CD4-positive, alpha-beta T cell treated with Interleukin-17A for 1 hour (primary cell): ENCODE measurements around the gene RNASEH2A.
"Not testable (repeated sequence)": the region's sequence is repeated elsewhere in the genome, so short reads cannot be mapped to it uniquely, and the experiment has no call there.

ENCODE experiments used
- DNase-seq: peaks from one replicate; pipeline ENCODE4 v3.0.0-alpha.2; 2020

Gene RNASEH2A

DNA sequence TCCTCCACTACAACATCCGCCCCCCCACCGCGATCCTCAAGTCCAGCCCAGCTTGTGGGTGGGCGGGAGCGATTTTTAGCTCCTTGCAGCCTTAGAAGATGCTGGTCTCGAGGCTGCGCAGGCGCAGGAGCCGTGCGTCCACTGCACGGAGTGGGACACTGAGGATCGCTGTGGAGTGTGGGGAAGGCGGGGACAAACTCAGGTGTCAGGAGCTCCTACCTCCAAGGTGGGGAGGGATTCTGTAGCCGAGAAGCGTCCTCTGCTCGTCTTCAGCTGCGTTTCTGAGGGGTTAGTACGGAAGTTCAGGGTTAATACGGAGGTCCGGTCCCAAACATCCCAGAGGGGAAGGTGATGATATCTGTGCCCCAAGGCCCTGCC is 28.2 kb downstream of the RNASEH2A start, which contains the start of gene RTBDN:
TSS of gene RTBDN (minus strand) at position 14 of the 378 bp plus-strand sequence. CDS start 4,600 bp downstream, outside the sequence.
- no peak for DNase-seq

DNA sequence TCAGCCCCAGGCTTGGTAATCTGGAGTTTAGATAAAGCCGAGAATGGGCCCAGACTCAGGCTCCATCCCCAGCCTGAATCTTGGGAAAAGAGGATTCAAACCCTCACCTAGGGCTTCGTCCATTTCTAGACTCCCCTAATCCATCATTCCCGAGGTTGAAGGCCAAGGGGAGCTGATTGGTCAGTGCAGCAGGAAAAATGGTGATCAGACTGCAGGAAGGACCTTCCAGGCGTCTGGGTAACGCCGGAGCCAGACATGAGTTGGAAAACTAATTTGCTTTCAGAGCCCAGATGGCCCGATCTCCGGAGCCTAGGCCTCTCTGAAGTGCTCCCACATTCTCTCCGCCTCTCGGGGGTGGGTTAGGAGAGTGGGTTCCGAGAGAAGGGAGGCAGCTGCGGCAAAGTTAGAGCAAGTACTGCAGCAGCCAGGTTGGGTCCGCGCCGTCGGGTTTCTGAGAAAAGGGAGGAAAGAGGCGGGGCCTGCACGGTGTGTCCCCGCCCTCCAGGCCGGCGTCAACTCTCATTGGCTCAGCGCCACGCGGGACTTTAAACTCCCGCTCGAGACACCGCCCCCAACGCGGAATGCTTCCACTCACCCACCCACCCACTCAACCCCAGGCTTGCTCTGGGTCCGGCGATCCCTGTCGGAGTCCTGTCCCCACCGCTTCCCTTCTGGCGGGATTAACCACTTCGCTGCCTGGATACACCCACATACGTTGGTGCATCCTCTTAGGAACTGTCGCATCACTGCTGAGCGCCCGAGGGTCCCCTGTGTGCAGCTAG is 28.8 kb downstream of the RNASEH2A start:
- DNase-seq = no peak

DNA sequence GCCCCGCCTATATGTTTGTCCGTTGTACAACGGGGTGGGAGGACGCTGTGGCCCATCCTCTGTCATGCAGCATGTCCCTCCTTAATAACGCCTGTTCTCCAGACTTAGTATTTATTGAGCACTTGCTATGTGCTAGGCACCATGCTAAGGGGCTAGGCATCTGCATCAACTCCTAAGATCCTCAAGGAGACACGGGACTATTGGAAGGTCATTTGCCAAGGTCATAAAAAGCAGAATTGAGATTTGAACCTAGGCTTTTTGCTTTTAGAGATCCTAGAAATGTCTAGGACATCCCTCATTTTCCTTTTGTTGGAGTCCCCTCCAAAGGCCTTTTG is 30.1 kb downstream of the RNASEH2A start:
- DNase-seq = no peak

DNA sequence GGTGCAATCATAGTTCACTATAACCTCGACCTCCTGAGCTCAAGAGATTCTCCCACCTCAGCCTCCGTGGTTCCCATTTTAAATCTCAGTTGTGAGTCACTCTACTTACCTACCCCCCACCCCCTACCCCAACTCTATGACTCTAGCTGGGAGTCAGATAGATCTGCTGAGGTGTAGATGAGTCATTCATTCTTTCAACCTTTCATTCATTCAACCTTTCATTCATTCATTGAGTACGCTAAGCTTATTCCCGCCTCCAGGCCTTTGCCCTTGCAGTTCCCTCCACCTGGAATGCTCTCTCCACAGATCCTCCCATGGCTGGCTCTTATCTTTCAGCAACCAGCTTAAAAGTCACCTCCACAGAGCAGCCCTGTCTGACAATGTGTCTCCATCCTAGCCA is 30.8 kb downstream of the RNASEH2A start:
- no peak for DNase-seq

DNA sequence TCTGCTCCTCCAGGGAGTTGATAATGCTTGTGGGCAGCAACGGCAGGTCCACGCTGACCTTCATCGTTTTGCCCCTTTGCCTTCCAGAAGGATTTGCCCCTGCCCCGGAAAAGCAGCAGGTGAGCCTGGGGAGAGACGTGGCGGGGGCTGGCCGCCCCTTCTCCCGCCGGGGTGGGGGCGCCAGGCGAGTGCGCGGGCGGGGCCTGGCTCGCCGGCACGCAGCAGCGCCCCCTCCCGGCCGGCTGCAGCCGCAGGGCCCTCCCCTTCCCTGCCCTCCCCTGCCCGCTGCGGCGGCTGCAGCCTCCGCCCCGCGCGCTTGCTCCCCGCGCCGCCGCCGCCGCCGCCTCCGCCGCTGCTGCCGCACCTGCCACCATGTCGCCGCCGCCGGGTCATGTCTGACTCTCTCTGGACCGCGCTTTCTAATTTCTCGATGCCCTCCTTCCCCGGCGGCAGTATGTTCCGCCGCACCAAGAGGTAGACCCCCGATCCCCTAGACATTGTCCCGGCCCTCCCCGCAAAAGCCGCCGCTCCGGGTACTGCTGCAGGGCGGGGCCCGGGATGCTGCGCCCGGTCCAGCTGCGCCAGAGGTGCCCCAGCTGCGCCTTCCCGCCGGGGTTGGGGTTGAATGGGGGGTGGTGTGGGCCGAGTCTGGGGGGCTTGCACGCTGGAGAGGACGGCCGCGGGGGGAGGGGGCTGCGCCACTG is 31.9 kb downstream of the RNASEH2A start, which contains the start of gene MAST1:
TSS of gene MAST1 (plus strand) at position 334 of the 704 bp plus-strand sequence. CDS start at position 392, 58 bp downstream.
- peak; percentile 40 for DNase-seq

DNA sequence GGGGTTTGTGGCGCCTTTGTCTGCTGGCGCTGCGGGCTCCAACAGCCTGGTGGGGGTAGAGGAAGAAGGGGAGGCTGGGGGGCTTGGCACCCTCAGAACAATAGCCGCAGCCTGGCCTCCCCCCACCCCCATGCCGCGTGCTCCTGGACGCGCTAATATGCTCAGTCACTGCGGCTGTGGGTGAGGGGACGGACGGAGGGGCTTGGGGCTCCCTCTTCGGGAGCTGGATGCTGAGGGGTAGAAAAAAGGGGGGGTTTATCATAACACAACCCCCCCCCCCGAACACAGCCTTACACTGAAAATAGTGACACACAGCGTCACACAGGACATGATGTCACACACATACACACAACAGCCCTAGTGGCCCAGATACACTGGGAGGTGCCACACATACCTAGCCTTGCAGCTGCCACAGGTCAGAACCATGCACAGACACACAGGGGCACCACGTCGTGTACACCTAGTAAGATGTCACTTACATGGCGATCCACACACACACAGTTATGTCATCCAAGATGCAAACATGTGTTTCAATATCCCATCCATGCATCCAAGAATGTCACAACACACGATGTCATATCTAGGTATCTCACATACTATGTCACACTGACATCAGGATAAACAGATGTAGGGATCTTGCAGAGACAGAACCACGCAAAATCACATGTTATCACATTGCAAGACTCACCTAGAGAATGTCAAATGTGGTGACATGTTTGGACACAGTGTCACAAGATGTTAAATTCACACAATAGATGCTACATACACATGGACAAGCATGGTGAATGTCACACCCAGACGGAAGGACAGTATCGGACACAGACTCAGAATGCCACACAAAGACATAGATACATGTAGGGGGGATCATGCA is 32.7 kb downstream of the RNASEH2A start:
- DNase-seq = peak; percentile 44

DNA sequence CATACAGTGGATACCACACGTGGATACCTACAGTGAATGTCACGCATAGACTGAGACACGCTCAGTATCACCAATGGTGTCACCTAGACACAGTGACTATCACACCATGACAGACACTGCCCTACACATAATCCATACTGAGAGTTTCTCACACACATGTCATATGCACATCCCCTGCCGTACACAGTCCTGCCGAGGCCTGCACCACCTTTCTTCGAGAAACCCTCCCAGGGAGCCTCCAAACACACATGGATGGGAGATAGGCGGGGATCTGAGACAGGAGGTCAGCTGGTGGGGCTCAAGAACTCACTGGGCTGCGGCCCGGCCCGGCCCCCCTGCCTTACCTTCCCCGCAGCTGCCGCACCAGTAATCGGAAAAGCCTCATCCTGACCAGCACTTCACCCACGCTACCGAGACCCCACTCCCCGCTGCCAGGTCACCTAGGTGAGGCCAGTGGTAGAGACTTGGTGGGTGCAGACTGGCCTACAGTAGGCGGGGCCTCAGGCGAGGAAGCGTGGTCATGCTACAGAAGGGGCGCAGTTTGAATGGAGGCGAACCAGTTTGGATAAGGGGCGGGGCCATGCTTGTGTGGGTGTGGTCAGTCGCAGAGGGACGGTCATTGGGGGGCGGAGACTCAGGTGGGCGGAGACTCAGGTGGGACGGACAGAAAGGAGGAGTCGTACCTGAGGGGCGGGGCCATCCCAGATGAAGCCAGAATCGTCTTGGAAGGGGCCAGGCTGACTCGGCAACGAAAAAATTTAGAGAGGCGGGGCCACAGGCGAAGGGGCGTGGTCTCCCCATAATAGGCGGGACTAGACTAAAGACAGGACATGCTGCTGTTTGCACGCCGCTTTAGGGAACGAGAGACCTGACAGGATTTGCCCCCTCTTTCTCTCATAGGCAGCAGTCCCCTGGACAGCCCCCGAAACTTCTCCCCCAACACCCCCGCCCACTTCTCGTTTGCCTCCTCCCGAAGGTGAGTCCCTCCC is 34.0 kb downstream of the RNASEH2A start:
- peak; percentile 38 for DNase-seq

DNA sequence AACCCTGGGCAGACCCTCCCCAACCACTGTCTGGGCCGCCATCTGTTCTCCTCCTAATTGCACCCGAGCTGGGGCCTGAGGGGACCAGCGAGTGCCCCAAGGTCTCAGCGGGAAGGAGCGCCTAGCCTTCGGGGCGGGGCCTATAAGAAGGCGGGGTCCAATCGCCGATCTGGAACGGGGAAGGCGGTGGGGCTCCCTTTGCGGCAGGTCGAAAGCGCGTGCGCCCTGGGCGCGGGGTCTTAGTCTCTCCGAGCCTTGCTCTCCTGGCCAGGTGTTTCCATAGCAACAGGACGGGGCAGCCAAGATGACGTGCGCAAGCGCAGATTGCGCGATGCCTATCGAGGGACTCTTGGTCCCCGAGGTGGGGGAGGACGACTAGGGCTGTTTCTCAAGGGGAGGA is 34.7 kb downstream of the RNASEH2A start:
- DNase-seq = no peak

DNA sequence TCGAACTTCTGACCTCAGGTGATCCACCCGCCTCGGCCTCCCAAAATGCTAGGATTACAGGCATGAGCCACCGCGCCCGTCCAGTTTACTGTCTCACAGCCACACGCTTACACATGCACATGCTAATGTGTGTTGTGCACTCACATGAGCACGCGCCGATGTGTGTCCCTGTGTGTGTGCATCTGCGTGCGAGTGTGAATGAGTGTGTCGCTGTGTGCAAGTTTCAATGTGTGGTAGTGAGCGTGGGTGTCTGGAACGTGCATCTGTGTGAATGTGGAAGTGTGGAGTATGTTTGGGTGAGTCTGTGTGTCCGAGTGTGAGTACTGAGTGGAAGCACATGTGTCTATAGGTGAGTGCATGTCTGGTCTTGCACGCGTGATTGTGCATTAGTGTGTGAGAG is 36.1 kb downstream of the RNASEH2A start:
- no peak for DNase-seq

DNA sequence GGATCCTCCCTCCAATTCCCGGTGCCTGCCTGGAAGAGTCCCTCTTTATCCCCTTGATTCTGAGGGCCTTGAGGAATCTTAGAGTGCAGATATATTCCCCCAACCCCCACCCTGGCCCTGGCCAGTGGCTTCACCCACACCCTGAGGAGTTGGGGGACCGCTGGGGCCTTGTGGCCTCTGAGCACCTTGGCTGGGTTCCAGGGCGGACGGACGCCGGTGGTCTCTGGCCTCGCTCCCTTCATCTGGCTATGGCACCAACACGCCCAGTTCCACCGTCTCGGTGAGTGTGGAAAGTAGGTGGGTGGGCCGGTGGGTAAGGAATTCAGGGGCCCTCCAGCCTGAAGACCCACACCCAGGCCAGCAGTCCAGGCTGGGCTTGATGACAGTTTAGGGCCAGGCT is 36.9 kb downstream of the RNASEH2A start:
- no peak for DNase-seq

DNA sequence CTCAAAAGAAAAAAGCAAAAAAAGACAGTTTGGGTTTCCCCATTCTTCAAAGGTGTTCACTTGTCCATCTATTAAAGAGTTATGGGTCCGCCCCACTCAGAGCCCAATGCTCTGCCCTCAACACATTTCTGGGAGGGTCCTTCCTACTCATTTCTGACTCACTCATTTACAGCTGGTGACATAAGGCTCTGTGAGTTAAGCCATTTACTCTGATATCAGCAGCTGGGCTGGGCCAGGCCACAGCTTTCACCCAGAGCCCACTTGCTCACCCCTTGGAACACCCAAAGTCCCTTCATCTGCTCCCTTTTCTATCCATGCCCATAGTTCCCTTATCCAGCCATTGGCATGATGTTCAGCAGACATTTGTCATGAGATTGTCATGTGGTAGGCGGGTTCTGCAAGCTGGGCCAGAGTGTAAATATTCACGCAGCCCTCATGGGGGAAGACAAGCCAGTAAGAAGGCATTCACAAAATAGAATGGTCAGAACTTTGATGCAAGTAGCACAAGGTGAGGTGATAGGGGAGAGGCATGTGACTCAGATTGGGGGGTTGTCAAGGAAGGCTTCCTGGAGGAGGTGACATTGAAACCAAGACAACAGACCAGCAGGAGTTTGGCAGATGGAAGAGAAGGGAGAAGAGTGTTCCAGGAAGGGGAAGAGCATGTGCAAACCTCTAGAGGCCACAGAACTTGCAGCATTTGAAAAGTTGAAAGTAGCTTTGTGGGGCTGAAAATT is 37.8 kb downstream of the RNASEH2A start:
- DNase-seq = no peak

DNA sequence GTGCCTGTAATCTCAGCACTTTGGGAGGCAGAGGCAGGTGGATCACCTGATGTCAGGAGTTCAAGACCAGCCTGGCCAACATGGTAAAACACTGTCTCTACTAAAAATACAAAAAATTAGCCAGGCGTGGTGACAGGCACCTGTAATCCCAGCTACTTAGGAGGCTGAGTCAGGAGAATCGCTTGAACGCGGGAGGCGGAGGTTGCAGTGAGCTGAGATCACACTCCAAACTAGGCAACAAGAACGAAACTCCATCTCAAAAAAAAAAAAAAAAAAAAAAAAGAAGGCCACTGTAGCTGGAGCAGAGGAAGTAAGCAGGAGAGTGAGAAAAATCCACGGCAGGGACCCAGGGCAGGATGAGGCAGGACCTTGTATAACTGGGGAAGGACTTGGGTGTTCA is 40.2 kb downstream of the RNASEH2A start:
- DNase-seq = not testable (repeated sequence)

DNA sequence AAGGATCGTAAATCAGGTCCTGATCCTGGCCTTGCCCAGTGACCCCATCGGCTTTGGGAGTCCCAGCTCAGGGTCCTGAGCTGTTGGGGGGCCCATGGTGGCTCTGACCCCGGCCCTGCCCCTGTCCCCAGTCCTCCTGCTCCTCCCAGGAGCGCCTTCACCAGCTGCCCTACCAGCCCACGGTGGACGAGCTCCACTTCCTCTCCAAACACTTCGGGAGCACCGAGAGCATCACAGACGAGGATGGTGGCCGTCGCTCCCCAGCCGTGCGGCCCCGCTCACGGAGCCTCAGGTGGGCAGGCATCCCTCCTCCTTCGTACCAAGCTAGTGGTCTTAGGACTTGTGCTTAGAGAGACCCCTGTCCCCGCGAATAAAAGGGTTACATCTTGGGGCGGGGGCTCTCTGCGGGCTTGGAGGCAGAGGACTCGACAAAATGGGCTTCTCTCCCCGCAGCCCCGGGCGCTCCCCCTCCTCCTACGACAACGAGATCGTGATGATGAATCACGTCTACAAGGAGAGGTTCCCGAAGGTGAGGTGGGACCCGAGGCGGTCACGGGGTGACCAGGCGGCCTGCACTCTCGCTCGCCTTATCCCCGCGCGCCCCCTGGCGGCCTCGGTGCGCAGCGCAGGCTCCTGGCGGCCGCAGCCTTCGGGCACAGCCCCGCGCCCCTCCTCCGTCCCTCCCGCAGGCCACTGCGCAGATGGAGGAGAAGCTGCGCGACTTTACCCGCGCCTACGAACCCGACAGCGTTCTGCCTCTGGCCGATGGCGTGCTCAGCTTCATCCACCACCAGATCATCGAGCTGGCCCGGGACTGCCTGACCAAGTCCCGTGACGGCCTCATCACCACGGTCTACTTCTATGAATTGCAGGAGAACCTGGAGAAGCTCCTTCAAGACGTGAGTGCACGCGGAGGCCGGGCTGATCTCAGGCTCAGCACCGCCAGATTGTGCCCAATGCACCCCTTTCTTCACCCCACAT is 41.1 kb downstream of the RNASEH2A start:
- peak; percentile 82 for DNase-seq

DNA sequence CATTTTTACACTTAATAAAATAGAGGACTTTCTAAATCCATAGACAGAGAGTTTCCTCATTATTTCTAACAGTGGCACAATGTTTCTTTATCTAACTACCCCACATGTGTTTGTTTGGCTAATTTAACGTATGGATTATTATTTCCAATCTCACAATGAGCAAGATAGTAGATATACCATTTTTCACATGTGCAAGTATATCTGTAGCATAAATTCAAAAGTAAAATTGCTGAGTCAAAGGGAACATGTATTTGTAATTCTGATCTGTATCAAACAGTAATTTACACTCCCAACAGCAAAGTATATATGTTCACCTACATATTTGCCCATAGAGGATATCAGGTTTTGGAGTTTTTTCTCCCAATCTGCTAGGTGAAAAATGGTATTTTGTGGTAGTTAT is 50.3 kb downstream of the RNASEH2A start:
- DNase-seq = no peak

DNA sequence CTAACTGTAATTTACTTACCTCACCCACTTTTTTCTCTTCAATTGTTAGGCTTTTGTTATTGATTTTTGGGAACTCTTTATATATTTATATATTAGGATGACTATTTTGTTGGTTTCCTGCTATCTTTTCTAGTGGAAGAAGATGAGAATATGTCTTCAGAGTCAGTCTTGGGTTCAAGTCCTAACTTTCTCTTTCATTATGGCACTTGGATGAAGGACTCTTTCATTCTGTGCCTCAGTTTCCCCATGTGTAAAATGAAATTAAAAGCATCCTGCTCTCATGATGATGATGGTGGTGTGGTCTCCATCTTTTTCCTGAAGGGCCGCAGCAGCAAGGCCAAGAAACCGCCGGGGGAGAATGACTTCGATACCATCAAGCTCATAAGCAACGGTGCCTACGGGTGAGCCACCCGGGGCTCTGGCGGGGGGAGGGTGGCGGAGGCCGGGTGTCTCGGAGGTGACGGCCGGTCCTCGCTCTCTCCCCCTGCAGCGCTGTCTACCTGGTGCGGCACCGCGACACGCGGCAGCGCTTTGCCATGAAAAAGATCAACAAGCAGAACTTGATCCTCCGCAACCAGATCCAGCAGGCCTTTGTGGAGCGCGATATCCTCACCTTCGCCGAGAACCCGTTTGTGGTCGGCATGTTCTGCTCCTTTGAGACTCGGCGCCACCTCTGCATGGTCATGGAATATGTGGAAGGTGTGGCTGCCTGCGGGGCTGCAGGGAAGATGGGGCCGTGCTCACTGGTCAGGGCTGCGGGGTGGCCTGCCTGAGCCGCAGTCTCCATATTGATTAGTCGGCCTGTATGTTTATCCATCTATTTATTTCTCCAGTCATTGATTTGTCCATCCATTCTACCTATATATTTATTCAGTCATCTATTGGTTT is 51.9 kb downstream of the RNASEH2A start:
- DNase-seq = no peak

DNA sequence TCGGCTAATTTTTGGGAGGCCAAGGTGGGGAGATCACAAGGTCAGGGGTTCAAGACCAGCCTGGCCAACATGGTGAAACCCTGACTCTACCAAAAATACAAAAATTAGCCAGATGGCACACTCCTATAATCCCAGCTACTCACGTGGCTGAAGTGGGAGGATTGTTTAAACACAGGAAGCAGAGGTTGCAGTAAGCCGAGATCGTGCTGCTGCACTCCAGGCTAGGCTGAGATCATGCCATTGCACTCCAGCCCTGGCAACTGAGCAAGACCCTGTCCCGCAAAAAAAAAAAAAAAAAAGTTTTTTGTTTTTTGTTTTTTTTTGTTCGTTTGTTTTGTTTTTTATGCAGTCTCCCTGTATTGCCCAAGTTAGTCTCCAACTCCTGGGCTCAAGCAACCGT is 53.2 kb downstream of the RNASEH2A start:
- DNase-seq = no peak
